T-cell (primary cell): ENCODE measurements around the gene ASS1. TPM values are rescaled to one million over a fixed set of nuclear protein-coding genes. Genes with fewer than 3 reads are reported as not detected.
"Not testable (repeated sequence)": the region's sequence is repeated elsewhere in the genome, so short reads cannot be mapped to it uniquely, and the experiment has no call there.

Experiments
- ATAC-seq, 4 experiments: fragments of 200-7000 bp in 3 of 4; fragments of 150-1000 bp in 1 of 4; cut with Tn5 transposase; replicated peaks in 1 of 4; 1 replicate in 3 of 4; 2 replicates in 1 of 4; pipeline ENCODE4 v1.10.0; 2021; ENCODE audit warnings: moderate library complexity in 3 of 4, mild to moderate bottlenecking in 2 of 4, moderate number of reproducible peaks in 1 of 4
- CTCF ChIA-PET, 2 donors: fragments of 300-600 bp; sonication (Branson Sonifier 250); formaldehyde crosslinking; loops; one replicate each; lab custom pipeline; 2022; ENCODE audit warnings: antibody characterized with exemption in 2 of 2; lab: Charles Lee
- POLR2A ChIA-PET, 2 donors: fragments of 300-600 bp; sonication (Branson Sonifier 250); formaldehyde crosslinking; loops; one replicate each; lab custom pipeline; 2022; ENCODE audit warnings: antibody characterized with exemption in 2 of 2; lab: Charles Lee
- DNase-seq, 35 experiments: peaks; one replicate each; pipeline versions ENCODE4 v3.0.0 to v3.0.0-alpha.2; 2013 to 2023
- H3K27ac ChIP-seq: one replicate; pipeline ENCODE4 v1.5.1; 2013; ENCODE audit warnings: low read length
- H3K27me3 ChIP-seq, 2 experiments: replicated peaks in 1 of 2; 1 replicate in 1 of 2; 2 replicates in 1 of 2; pipeline versions ENCODE4 v1.6.1 to v1.7.0; 2013; ENCODE audit warnings: low read length in 1 of 2, mixed read lengths in 1 of 2; ENCODE audit not compliant: control insufficient read depth in 2 of 2, insufficient read depth in 2 of 2; ENCODE audit errors: extremely low read depth in 1 of 2
- H3K36me3 ChIP-seq, 2 donors: 1 replicate in 1 of 2; 2 replicates in 1 of 2; pipeline versions ENCODE4 v1.6.1 to v1.7.0; 2013; ENCODE audit warnings: low read length in 1 of 2; ENCODE audit not compliant: control insufficient read depth in 2 of 2, insufficient read depth in 1 of 2; ENCODE audit errors: extremely low read depth in 1 of 2
- H3K4me1 ChIP-seq, 2 experiments: 1 replicate in 1 of 2; 2 replicates in 1 of 2; pipeline versions ENCODE4 v1.6.1 to v1.7.0; 2013; ENCODE audit warnings: low read length in 2 of 2, mixed read lengths in 1 of 2; ENCODE audit not compliant: insufficient read depth in 2 of 2, control insufficient read depth in 1 of 2; ENCODE audit errors: extremely low read depth in 1 of 2
- H3K4me3 ChIP-seq, 2 donors: 1 replicate in 1 of 2; 2 replicates in 1 of 2; pipeline versions ENCODE4 v1.5.1 to v1.7.0; 2013; ENCODE audit warnings: mild to moderate bottlenecking in 2 of 2, low read length in 1 of 2, moderate library complexity in 1 of 2; ENCODE audit not compliant: control insufficient read depth in 1 of 2; ENCODE audit errors: extremely low read depth in 1 of 2
- H3K9me3 ChIP-seq: 2 replicates; pipeline ENCODE4 v1.7.0; 2013
- H3K27ac Mint-ChIP-seq, 2 donors: one replicate each; pipeline ENCODE4 v1.8.0; 2020 to 2021; ENCODE audit warnings: mild to moderate bottlenecking in 2 of 2, mixed read lengths in 2 of 2
- H3K27me3 Mint-ChIP-seq, 2 donors: one replicate each; pipeline ENCODE4 v1.8.0; 2021 to 2022; ENCODE audit warnings: mixed read lengths in 2 of 2
- H3K36me3 Mint-ChIP-seq: one replicate; pipeline ENCODE4 v1.8.0; 2021; ENCODE audit warnings: mixed read lengths
- H3K4me1 Mint-ChIP-seq, 3 donors: one replicate each; pipeline ENCODE4 v1.8.0; 2020 to 2022; ENCODE audit warnings: mixed read lengths in 3 of 3, mild to moderate bottlenecking in 1 of 3
- H3K4me3 Mint-ChIP-seq, 3 donors: one replicate each; pipeline ENCODE4 v1.8.0; 2020 to 2022; ENCODE audit warnings: mild to moderate bottlenecking in 3 of 3, mixed read lengths in 3 of 3, moderate library complexity in 3 of 3
- H3K9me3 Mint-ChIP-seq, 3 donors: one replicate each; pipeline ENCODE4 v1.8.0; 2020 to 2022; ENCODE audit warnings: mixed read lengths in 3 of 3
- WGBS: methylation state at CpG from one replicate; pipeline ENCODE4 v1.1.5; 2013; ENCODE audit warnings: missing lambda C conversion rate; ENCODE audit not compliant: insufficient coverage; 5-methylcytosine and 5-hydroxymethylcytosine counted together
- total RNA-seq, 35 experiments: library from RNA in 6 of 35; stranded (reverse) in 6 of 35; fragments of 120-200 nt in 1 of 35; gene quantifications; one replicate each; pipeline versions ENCODE4 v1.2.1 to v1.2.4 and lab custom pipeline; 2013 to 2026

Gene ASS1
- total RNA-seq, 5 donors from 2014 or later (not counting 1 experiment from before 2014, with no cell fraction given): 0.92 to 2.1 (median 1.2) TPM; not detected in 2

GRCh38 chr9:130401742-130402141, 43.0 kb upstream of the ASS1 start:
- CTCF ChIA-PET, H3K4me1 ChIP-seq, H3K4me3 ChIP-seq, H3K4me1 Mint-ChIP-seq, H3K36me3 ChIP-seq, POLR2A ChIA-PET, H3K36me3 Mint-ChIP-seq, H3K27ac Mint-ChIP-seq, H3K9me3 ChIP-seq, H3K27ac ChIP-seq, H3K27me3 Mint-ChIP-seq, ATAC-seq, H3K4me3 Mint-ChIP-seq, H3K9me3 Mint-ChIP-seq, DNase-seq: not testable (repeated sequence)
- peaks cover 0 to 20% of the 10 kb centered on the region in 2 experiments for H3K27me3 ChIP-seq
- WGBS: no CpG with 5 or more reads among the region's 3 CpGs

GRCh38 chr9:130402243-130402642, 42.5 kb upstream of the ASS1 start:
- no peak for ATAC-seq

GRCh38 chr9:130402645-130403440, 41.9 kb upstream of the ASS1 start:
- DNase-seq (no peak), ATAC-seq (no peak)
- no peak overlapping the region for H3K4me3 Mint-ChIP-seq
- Histone ChIP-seq H3K27ac (no peak overlapping the region), H3K9me3 (no peaks in the 10 kb centered on the region), H3K27me3 (peaks cover 0 to 20% of the 10 kb centered on the region in 2 experiments), H3K4me3 (no peak overlapping the region), H3K36me3 (no peaks in the 10 kb centered on the region), H3K4me1 (no peaks in the 10 kb centered on the region)
- CTCF ChIA-PET: no interaction called here
- POLR2A ChIA-PET: no interaction called here
- no peaks in the 10 kb centered on the region for H3K36me3 Mint-ChIP-seq
- H3K4me1 Mint-ChIP-seq: no peaks in the 10 kb centered on the region
- 83% methylated on average over 15 of the region's 28 CpGs for WGBS
- H3K27ac Mint-ChIP-seq: no peak overlapping the region
- H3K9me3 Mint-ChIP-seq: no peaks in the 10 kb centered on the region
- no peaks in the 10 kb centered on the region for H3K27me3 Mint-ChIP-seq

More at GRCh38 chr9:130402243-130402642, 42.5 kb upstream of the ASS1 start:
- H3K4me1 ChIP-seq: no peaks in the 10 kb centered on the region
- peaks cover 0 to 20% of the 10 kb centered on the region in 2 experiments for H3K27me3 ChIP-seq
- no CpG with 5 or more reads among the region's 3 CpGs for WGBS
- H3K27me3 Mint-ChIP-seq: no peaks in the 10 kb centered on the region
- H3K27ac ChIP-seq: no peak overlapping the region
- H3K4me3 ChIP-seq: no peak overlapping the region
- no peak for DNase-seq
- POLR2A ChIA-PET: no interaction called here
- no peaks in the 10 kb centered on the region for H3K36me3 Mint-ChIP-seq
- no peak overlapping the region for H3K27ac Mint-ChIP-seq
- H3K9me3 ChIP-seq: no peaks in the 10 kb centered on the region
- no peaks in the 10 kb centered on the region for H3K9me3 Mint-ChIP-seq
- H3K36me3 ChIP-seq: no peaks in the 10 kb centered on the region
- H3K4me1 Mint-ChIP-seq: no peaks in the 10 kb centered on the region
- CTCF ChIA-PET: no interaction called here
- no peak overlapping the region for H3K4me3 Mint-ChIP-seq

- no peak overlapping the region for H3K27ac ChIP-seq
- H3K4me1 ChIP-seq: no peaks in the 10 kb centered on the region
- H3K27ac Mint-ChIP-seq: no peak overlapping the region
- no peaks in the 10 kb centered on the region for H3K4me1 Mint-ChIP-seq
- H3K36me3 Mint-ChIP-seq: no peaks in the 10 kb centered on the region
- no peak overlapping the region for H3K4me3 ChIP-seq
- H3K27me3 Mint-ChIP-seq: no peaks in the 10 kb centered on the region
- no peak overlapping the region for H3K4me3 Mint-ChIP-seq
- ChIA-PET POLR2A (no interaction called here), CTCF (no interaction called here)
- peaks cover 0 to 20% of the 10 kb centered on the region in 2 experiments for H3K27me3 ChIP-seq
- no peak for DNase-seq
- H3K36me3 ChIP-seq: no peaks in the 10 kb centered on the region
- no peak for ATAC-seq
- H3K9me3 ChIP-seq: no peaks in the 10 kb centered on the region
- WGBS: 93% methylated on average over 20 of the region's 22 CpGs
- no peaks in the 10 kb centered on the region for H3K9me3 Mint-ChIP-seq
These were observed 39.0 kb upstream of the ASS1 start for GRCh38 chr9:130405657-130406257.

- ATAC-seq: no peak
- Histone ChIP-seq H3K36me3 (no peaks in the 10 kb centered on the region), H3K27me3 (peaks cover 0 to 20% of the 10 kb centered on the region in 2 experiments), H3K27ac (no peak overlapping the region), H3K9me3 (no peaks in the 10 kb centered on the region), H3K4me1 (no peaks in the 10 kb centered on the region), H3K4me3 (no peak overlapping the region)
- Mint-ChIP-seq H3K27me3 (no peaks in the 10 kb centered on the region), H3K4me1 (no peaks in the 10 kb centered on the region), H3K36me3 (no peaks in the 10 kb centered on the region), H3K27ac (no peak overlapping the region), H3K9me3 (no peaks in the 10 kb centered on the region), H3K4me3 (no peak overlapping the region)
- 79% methylated on average over 8 of the region's 10 CpGs for WGBS
- ChIA-PET POLR2A (no interaction called here), CTCF (no interaction called here)
- DNase-seq: no peak
These were observed 38.4 kb upstream of the ASS1 start for GRCh38 chr9:130406278-130406895.

- Histone ChIP-seq H3K9me3 (no peaks in the 10 kb centered on the region), H3K36me3 (no peaks in the 10 kb centered on the region), H3K27me3 (peaks cover 0 to 19% of the 10 kb centered on the region in 2 experiments), H3K4me3 (no peak overlapping the region), H3K27ac (no peak overlapping the region), H3K4me1 (no peaks in the 10 kb centered on the region)
- ChIA-PET CTCF (no interaction called here), POLR2A (no interaction called here)
- no peaks in the 10 kb centered on the region for H3K4me1 Mint-ChIP-seq
- DNase-seq: no peak
- whole genome bisulfite sequencing: no CpG with 5 or more reads among the region's 9 CpGs
- no peak overlapping the region for H3K4me3 Mint-ChIP-seq
- no peaks in the 10 kb centered on the region for H3K36me3 Mint-ChIP-seq
- no peaks in the 10 kb centered on the region for H3K27me3 Mint-ChIP-seq
- H3K9me3 Mint-ChIP-seq: no peaks in the 10 kb centered on the region
- no peak overlapping the region for H3K27ac Mint-ChIP-seq
- ATAC-seq: no peak
These were observed 36.7 kb upstream of the ASS1 start for GRCh38 chr9:130407916-130408663.
